ENCODE data around the gene RBM28. TPM values are rescaled to one million over a fixed set of nuclear protein-coding genes. Genes with fewer than 3 reads are reported as not detected.

RBM28 gene
- total RNA-seq, 1 donor from 2014 or later = 20.9 TPM

GRCh38 chr7:128271942-128272481, 71.7 kb downstream of the RBM28 start:
- Histone ChIP-seq H3K36me3 (no peaks in the 10 kb centered on the region), H3K4me3 (peak overlapping the region; percentile 42 to 43), H3K27me3 (no peaks in the 10 kb centered on the region), H3K27ac (peak overlapping the region; percentile 17), H3K9me3 (no peaks in the 10 kb centered on the region), H3K4me1 (peaks cover 27% of the 10 kb centered on the region)
- no peak for DNase-seq (ENCODE audit: extremely low spot score in 2 of 2)
- no peak for TF ChIP-seq POLR2AphosphoS5 (IDR thresholded peaks at IDR 0.05; ENCODE audit: insufficient read depth in 1 of 2, low read depth in 1 of 2)
- TF ChIP-seq POLR2A (IDR thresholded peaks at IDR 0.05) = no peak
- TF ChIP-seq CTCF (IDR thresholded peaks at IDR 0.05) = no peak
- intact Hi-C loops (cut with DNase I) = no loop called here

- DNase-seq (ENCODE audit: extremely low spot score in 2 of 2) = no peak
- intact Hi-C loops (cut with DNase I) = no loop called here
- H3K4me1 ChIP-seq = peaks cover 32% of the 10 kb centered on the region
- TF ChIP-seq CTCF (IDR thresholded peaks at IDR 0.05) (no peak), POLR2AphosphoS5 (IDR thresholded peaks at IDR 0.05; ENCODE audit: insufficient read depth in 1 of 2, low read depth in 1 of 2) (no peak), POLR2A (IDR thresholded peaks at IDR 0.05) (no peak)
- no peaks in the 10 kb centered on the region for H3K27me3 ChIP-seq
- peak overlapping the region; percentile 17 for H3K27ac ChIP-seq
- H3K4me3 ChIP-seq = peak overlapping the region; percentile 42 to 43
- no peaks in the 10 kb centered on the region for H3K9me3 ChIP-seq
- H3K36me3 ChIP-seq = no peaks in the 10 kb centered on the region
Measured at GRCh38 chr7:128271471-128271941, 72.2 kb downstream of the RBM28 start.

- Histone ChIP-seq H3K27ac (no peak overlapping the region), H3K4me1 (peaks cover 38% of the 10 kb centered on the region), H3K9me3 (no peaks in the 10 kb centered on the region), H3K27me3 (no peaks in the 10 kb centered on the region), H3K36me3 (no peaks in the 10 kb centered on the region), H3K4me3 (peak overlapping the region; percentile 42 to 43)
- peak in 1 of 2 donors; percentile 75 for DNase-seq (ENCODE audit: extremely low spot score in 2 of 2)
- TF ChIP-seq POLR2AphosphoS5 (IDR thresholded peaks at IDR 0.05; ENCODE audit: insufficient read depth in 1 of 2, low read depth in 1 of 2) (no peak), CTCF (IDR thresholded peaks at IDR 0.05) (no peak), POLR2A (IDR thresholded peaks at IDR 0.05) (no peak)
- intact Hi-C loops (cut with DNase I) = no loop called here
Measured at GRCh38 chr7:128270826-128271272, 72.9 kb downstream of the RBM28 start.

- Histone ChIP-seq H3K27me3 (no peaks in the 10 kb centered on the region), H3K27ac (no peak overlapping the region), H3K4me3 (no peak overlapping the region), H3K36me3 (no peaks in the 10 kb centered on the region), H3K9me3 (no peaks in the 10 kb centered on the region), H3K4me1 (peaks cover 53% of the 10 kb centered on the region)
- intact Hi-C loops (cut with DNase I) = no loop called here
- no peak for DNase-seq (ENCODE audit: extremely low spot score in 2 of 2)
- TF ChIP-seq POLR2AphosphoS5 (IDR thresholded peaks at IDR 0.05; ENCODE audit: insufficient read depth in 1 of 2, low read depth in 1 of 2) (no peak), CTCF (IDR thresholded peaks at IDR 0.05) (no peak), POLR2A (IDR thresholded peaks at IDR 0.05) (no peak)
Measured at GRCh38 chr7:128268233-128268632, 75.5 kb downstream of the RBM28 start.

GRCh38 chr7:128267595-128267924, 76.1 kb downstream of the RBM28 start:
- no peaks in the 10 kb centered on the region for H3K36me3 ChIP-seq
- TF ChIP-seq POLR2A (IDR thresholded peaks at IDR 0.05) (no peak), POLR2AphosphoS5 (IDR thresholded peaks at IDR 0.05; ENCODE audit: insufficient read depth in 1 of 2, low read depth in 1 of 2) (no peak), CTCF (IDR thresholded peaks at IDR 0.05) (no peak)
- H3K27ac ChIP-seq = peak overlapping the region; percentile 62
- H3K27me3 ChIP-seq = no peaks in the 10 kb centered on the region
- H3K4me1 ChIP-seq = peaks cover 53% of the 10 kb centered on the region
- no peak for DNase-seq (ENCODE audit: extremely low spot score in 2 of 2)
- intact Hi-C loops (cut with DNase I) = no loop called here
- H3K4me3 ChIP-seq = peak overlapping the region; percentile 8
- H3K9me3 ChIP-seq = no peaks in the 10 kb centered on the region
